Keratinocyte (primary cell): Measurements from ENCODE around the gene POLK. TPM values are rescaled to one million over a fixed set of nuclear protein-coding genes. Genes with fewer than 3 reads are reported as not detected.

Experiments
- DNase-seq: peaks from one replicate; pipeline ENCODE4 v3.0.0-alpha.2; 2011; ENCODE audit warnings: low read depth, missing footprints, low spot score
- FAIRE-seq: peaks from 2 replicates; lab custom pipeline; 2011; peaks lifted over from hg19 to GRCh38; lab: Jason Lieb, UNC
- H2AFZ ChIP-seq: 2 replicates; pipeline ENCODE4 v1.6.0; 2012; ENCODE audit warnings: low read length, control low read depth, inconsistent platforms; ENCODE audit not compliant: control insufficient read depth
- H3K27ac ChIP-seq: 2 replicates; pipeline ENCODE4 v1.5.1; 2011; ENCODE audit warnings: low read length; ENCODE audit not compliant: control insufficient read depth, insufficient read depth
- H3K27me3 ChIP-seq: 3 replicates; pipeline ENCODE4 v1.6.0; 2011; ENCODE audit warnings: low read length; ENCODE audit not compliant: control insufficient read depth, insufficient read depth; ENCODE audit errors: extremely low read depth
- H3K36me3 ChIP-seq, 2 experiments: 2 replicates in 1 of 2; 3 replicates in 1 of 2; pipeline ENCODE4 v1.5.1; 2011; ENCODE audit warnings: low read length in 2 of 2, mild to moderate bottlenecking in 1 of 2; ENCODE audit not compliant: control insufficient read depth in 2 of 2, insufficient read depth in 2 of 2; ENCODE audit errors: extremely low read depth in 1 of 2
- H3K4me1 ChIP-seq: 3 replicates; pipeline ENCODE4 v1.5.1; 2011; ENCODE audit warnings: low read length; ENCODE audit not compliant: control insufficient read depth, insufficient read depth; ENCODE audit errors: extremely low read depth
- H3K4me2 ChIP-seq: 3 replicates; pipeline ENCODE4 v1.6.0; 2011; ENCODE audit warnings: low read depth, low read length; ENCODE audit not compliant: control insufficient read depth, insufficient read depth; ENCODE audit errors: extremely low read depth
- H3K4me3 ChIP-seq, 3 experiments: fragments of 200-600 bp in 1 of 3; sonication (generic) in 1 of 3; 2 replicates in 2 of 3; 3 replicates in 1 of 3; pipeline ENCODE4 v1.5.1; 2011 to 2016; ENCODE audit warnings: low read length in 3 of 3, mild to moderate bottlenecking in 3 of 3, control low read depth in 2 of 3, inconsistent platforms in 1 of 3, low read depth in 1 of 3, mixed read lengths in 1 of 3, mixed run types in 1 of 3, moderate library complexity in 1 of 3; ENCODE audit not compliant: control insufficient read depth in 2 of 3, insufficient read depth in 2 of 3; ENCODE audit errors: extremely low read depth in 1 of 3
- H3K79me2 ChIP-seq: 2 replicates; pipeline ENCODE4 v1.6.0; 2012; ENCODE audit warnings: low read length; ENCODE audit not compliant: control insufficient read depth, insufficient read depth
- H3K9ac ChIP-seq: 3 replicates; pipeline ENCODE4 v1.6.0; 2011; ENCODE audit warnings: low read length; ENCODE audit not compliant: control insufficient read depth, insufficient read depth; ENCODE audit errors: extremely low read depth
- H3K9me1 ChIP-seq: 3 replicates; pipeline ENCODE4 v1.6.0; 2011; ENCODE audit warnings: low read length; ENCODE audit not compliant: control insufficient read depth, insufficient read depth; ENCODE audit errors: extremely low read depth
- H3K9me3 ChIP-seq: 2 replicates; pipeline ENCODE4 v1.5.1; 2012; ENCODE audit warnings: low read depth, low read length; ENCODE audit not compliant: control insufficient read depth
- H4K20me1 ChIP-seq: 3 replicates; pipeline ENCODE4 v1.6.0; 2011; ENCODE audit warnings: low read length; ENCODE audit not compliant: control insufficient read depth, insufficient read depth; ENCODE audit errors: extremely low read depth
- EZH2 ChIP-seq: IDR thresholded peaks from one replicate; pipeline ENCODE4 v1.6.1; 2012; ENCODE audit warnings: inconsistent platforms, mild to moderate bottlenecking, low read length, moderate library complexity
- dilution Hi-C: fragments of 300-500 bp; cut with MboI; formaldehyde crosslinking; loops from one replicate; pipeline ENCODE4 v1.7.0; 2020; ENCODE audit warnings: low sequenced_read_pairs; ENCODE audit not compliant: extremely low pct_ligation_motif_present
- polyA plus RNA-seq, 5 experiments: library from polyadenylated mRNA; depleted of rRNA in 3 of 5; stranded (reverse) in 3 of 5; stranded (forward) in 1 of 5; unstranded in 1 of 5; fragments of >200 nt; gene quantifications; 1 replicate in 1 of 5; 2 replicates in 3 of 5; 3 replicates in 1 of 5; pipeline versions ENCODE4 v1.2.1 to v1.2.3, GENCODE V29; 2011 to 2012; ENCODE audit warnings: missing spikeins in 2 of 5, low read depth in 1 of 5, low replicate concordance in 1 of 5
- TF ChIP-seq, protein P1 (sequence below), 3 experiments: IDR thresholded peaks in 1 of 3; conservative IDR thresholded peaks in 1 of 3; optimal IDR thresholded peaks in 1 of 3; 2 replicates in 2 of 3; 3 replicates in 1 of 3; pipeline versions ENCODE3 to v1.5.1; 2011; ENCODE audit warnings: low read length in 3 of 3, mild to moderate bottlenecking in 3 of 3, moderate library complexity in 2 of 3, control low read depth in 1 of 3, inconsistent platforms in 1 of 3; ENCODE audit not compliant: insufficient read depth in 2 of 3; ENCODE audit errors: extremely low read depth in 1 of 3

POLK gene
- polyA plus RNA-seq, 1 donor (not counting 4 experiments of a cell fraction or from before 2014, with no cell fraction given): 25.8 TPM

DNA sequence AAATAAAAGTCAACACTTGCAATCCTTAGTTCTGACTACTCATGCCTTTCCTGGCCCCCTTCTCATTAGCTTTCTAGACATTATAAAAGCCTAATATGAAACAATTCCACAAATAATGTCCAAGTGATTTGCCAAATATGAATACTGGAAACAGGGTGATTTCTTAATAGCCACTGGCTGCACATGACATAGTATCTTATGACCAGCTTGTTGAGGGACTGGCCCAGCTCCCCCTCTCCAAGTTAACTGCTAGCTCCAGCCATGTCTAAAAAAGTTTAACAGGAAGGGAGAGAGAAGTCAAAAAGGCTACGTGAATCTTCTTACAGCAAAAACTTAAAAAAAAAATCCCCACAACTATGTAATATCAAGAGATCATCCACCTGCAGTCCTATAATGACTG is 1.7 kb upstream of the POLK start:
- Histone ChIP-seq H3K27me3 (no peaks in the 10 kb centered on the region), H3K9me3 (no peaks in the 10 kb centered on the region), H3K4me2 (peak overlapping the region; percentile 89), H3K9ac (peak overlapping the region; percentile 90), H3K79me2 (peaks cover 85% of the 10 kb centered on the region), H2AFZ (peak overlapping the region; percentile 88), H4K20me1 (no peaks in the 10 kb centered on the region), H3K27ac (peak overlapping the region; percentile 43), H3K4me1 (peaks cover 20% of the 10 kb centered on the region), H3K36me3 (no peaks in the 10 kb centered on the region), H3K4me3 (peak overlapping the region; percentile 76 to 97 (median 96)), H3K9me1 (no peaks in the 10 kb centered on the region)
- dilution Hi-C loops: no loop called here
- TF ChIP-seq, protein P1, sequence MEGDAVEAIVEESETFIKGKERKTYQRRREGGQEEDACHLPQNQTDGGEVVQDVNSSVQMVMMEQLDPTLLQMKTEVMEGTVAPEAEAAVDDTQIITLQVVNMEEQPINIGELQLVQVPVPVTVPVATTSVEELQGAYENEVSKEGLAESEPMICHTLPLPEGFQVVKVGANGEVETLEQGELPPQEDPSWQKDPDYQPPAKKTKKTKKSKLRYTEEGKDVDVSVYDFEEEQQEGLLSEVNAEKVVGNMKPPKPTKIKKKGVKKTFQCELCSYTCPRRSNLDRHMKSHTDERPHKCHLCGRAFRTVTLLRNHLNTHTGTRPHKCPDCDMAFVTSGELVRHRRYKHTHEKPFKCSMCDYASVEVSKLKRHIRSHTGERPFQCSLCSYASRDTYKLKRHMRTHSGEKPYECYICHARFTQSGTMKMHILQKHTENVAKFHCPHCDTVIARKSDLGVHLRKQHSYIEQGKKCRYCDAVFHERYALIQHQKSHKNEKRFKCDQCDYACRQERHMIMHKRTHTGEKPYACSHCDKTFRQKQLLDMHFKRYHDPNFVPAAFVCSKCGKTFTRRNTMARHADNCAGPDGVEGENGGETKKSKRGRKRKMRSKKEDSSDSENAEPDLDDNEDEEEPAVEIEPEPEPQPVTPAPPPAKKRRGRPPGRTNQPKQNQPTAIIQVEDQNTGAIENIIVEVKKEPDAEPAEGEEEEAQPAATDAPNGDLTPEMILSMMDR (optimal IDR thresholded peaks at IDR 0.05 in 1 of 3, IDR thresholded peaks at IDR 0.05 in 1 of 3, conservative IDR thresholded peaks at IDR 0.05 in 1 of 3; ENCODE audit: extremely low read depth in 1 of 3, insufficient read depth in 2 of 3, low read length in 3 of 3): no peak
- no peak for TF ChIP-seq EZH2
- no peak for DNase-seq
- FAIRE-seq: no peak

DNA sequence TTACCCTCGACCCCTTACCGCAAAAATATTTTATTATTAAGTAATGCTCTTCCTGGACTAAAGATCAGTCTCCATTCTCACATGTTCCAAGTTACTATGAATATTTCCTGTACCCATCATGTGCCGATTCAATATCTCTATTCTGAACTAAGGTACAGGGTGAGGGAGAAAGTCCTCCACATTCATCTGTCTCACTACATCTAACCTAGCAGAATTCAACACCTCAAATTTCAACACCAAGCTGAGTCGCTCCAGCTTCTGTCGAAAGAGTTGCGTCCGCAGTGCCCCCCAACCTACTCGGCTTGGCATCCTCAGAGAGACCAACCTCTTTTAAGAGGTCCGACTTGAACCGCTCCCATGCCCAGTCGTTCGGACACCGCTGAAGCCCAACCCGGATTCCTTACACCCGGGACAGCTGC is 1.3 kb upstream of the POLK start:
- H3K4me1 ChIP-seq: peaks cover 20% of the 10 kb centered on the region
- no peaks in the 10 kb centered on the region for H3K9me1 ChIP-seq
- no peaks in the 10 kb centered on the region for H3K36me3 ChIP-seq
- no peaks in the 10 kb centered on the region for H3K27me3 ChIP-seq
- TF ChIP-seq EZH2: no peak
- TF ChIP-seq, protein P1 (optimal IDR thresholded peaks at IDR 0.05 in 1 of 3, IDR thresholded peaks at IDR 0.05 in 1 of 3, conservative IDR thresholded peaks at IDR 0.05 in 1 of 3; ENCODE audit: extremely low read depth in 1 of 3, insufficient read depth in 2 of 3, low read length in 3 of 3): no peak
- H3K4me2 ChIP-seq: peak overlapping the region; percentile 89
- H3K9me3 ChIP-seq: no peaks in the 10 kb centered on the region
- dilution Hi-C loops: no loop called here
- no peaks in the 10 kb centered on the region for H4K20me1 ChIP-seq
- H3K79me2 ChIP-seq: peaks cover 89% of the 10 kb centered on the region
- peak overlapping the region; percentile 90 for H3K9ac ChIP-seq
- DNase-seq (no peak), FAIRE-seq (no peak)
- peak overlapping the region; percentile 43 for H3K27ac ChIP-seq
- peak overlapping the region; percentile 76 to 97 (median 96) for H3K4me3 ChIP-seq
- peak overlapping the region; percentile 88 for H2AFZ ChIP-seq
